ENCODE results near the gene GPRASP1.

GRCh38 chrX:102637561-102637960, 13.7 kb upstream of the GPRASP1 start:
- no peak for TF ChIP-seq SIN3A (IDR thresholded peaks at IDR 0.05; ENCODE audit: borderline replicate concordance, insufficient read depth, low read length)
- no peak for TF ChIP-seq POLR2AphosphoS5 (IDR thresholded peaks at IDR 0.05; ENCODE audit: low read depth, low read length)
- no peak for TF ChIP-seq FOXP2 (optimal IDR thresholded peaks at IDR 0.05; ENCODE audit: borderline replicate concordance, extremely low read depth, extremely low read length, insufficient read depth)
- TF ChIP-seq TAF1 (IDR thresholded peaks at IDR 0.05; ENCODE audit: borderline replicate concordance, insufficient read depth, low read length): no peak
- no peak for TF ChIP-seq REST (IDR thresholded peaks at IDR 0.05; ENCODE audit: insufficient read depth in 1 of 2, low read depth in 2 of 2, low read length in 2 of 2)
